Prostate gland (tissue), 2 donors: ENCODE measurements around the gene DOK6. TPM values are rescaled to one million over a fixed set of nuclear protein-coding genes. Genes with fewer than 3 reads are reported as not detected.

Experiments used
- DNase-seq: peaks from one replicate; pipeline ENCODE4 v3.0.0-alpha.2; 2019; ENCODE audit warnings: low spot score
- H3K27ac ChIP-seq, 2 donors: fragments of 200-600 bp; sonication (generic); 2 replicates each; pipeline ENCODE4 v1.5.1; 2017 to 2019
- H3K27me3 ChIP-seq: fragments of 200-600 bp; sonication (generic); replicated peaks from 2 replicates; pipeline ENCODE4 v1.5.1; 2019; ENCODE audit not compliant: insufficient read depth
- H3K36me3 ChIP-seq, 2 donors: fragments of 200-600 bp; sonication (generic); 1 replicate in 1 of 2; 2 replicates in 1 of 2; pipeline versions ENCODE4 v1.5.1 to v1.8.1; 2017 to 2019
- H3K4me1 ChIP-seq: fragments of 200-600 bp; sonication (generic); replicated peaks from 2 replicates; pipeline ENCODE4 v1.5.1; 2019
- H3K4me3 ChIP-seq, 2 donors: fragments of 200-600 bp; sonication (generic); 2 replicates each; pipeline ENCODE4 v1.5.1; 2017 to 2019
- H3K9me3 ChIP-seq: fragments of 200-600 bp; sonication (generic); 2 replicates; pipeline ENCODE4 v1.5.1; 2017
- CTCF ChIP-seq, 4 experiments: fragments of 200-600 bp in 2 of 4; fragments of 450-650 bp in 2 of 4; sonication (generic) in 2 of 4; IDR thresholded peaks; 1 replicate in 3 of 4; 2 replicates in 1 of 4; pipeline ENCODE4 v1.5.1; 2016 to 2019; ENCODE audit warnings: antibody characterized with exemption in 4 of 4, mild to moderate bottlenecking in 2 of 4, moderate library complexity in 2 of 4
- POLR2A ChIP-seq: fragments of 450-650 bp; IDR thresholded peaks from one replicate; pipeline ENCODE4 v1.6.1; 2016; ENCODE audit warnings: antibody characterized with exemption, mild to moderate bottlenecking
- POLR2AphosphoS5 ChIP-seq: sonication (generic); formaldehyde crosslinking; IDR thresholded peaks from one replicate; pipeline ENCODE4 v1.6.1; 2017; ENCODE audit warnings: antibody characterized with exemption
- WGBS: methylation state at CpG from one replicate; pipeline ENCODE4 v1.1.5; 2018; 5-methylcytosine and 5-hydroxymethylcytosine counted together
- intact Hi-C: fragments of 100-400 bp; cut with DNase I; formaldehyde crosslinking; loops from one replicate; pipeline ENCODE4 v1.14.2; 2022
- total RNA-seq, 2 donors: library from RNA; depleted of rRNA; stranded (reverse); fragments of >200 nt; gene quantifications; one replicate each; pipeline ENCODE4 v1.1.0, GENCODE V29; 2016

DOK6 gene
- total RNA-seq, 2 donors from 2014 or later, result 0.73 to 1.0 TPM

- intact Hi-C loops, result no loop called here
- no peak for TF ChIP-seq POLR2AphosphoS5
- no peak for TF ChIP-seq POLR2A
- no peak for TF ChIP-seq CTCF (IDR thresholded peaks at IDR 0.05)
- no peaks in the 10 kb centered on the region for H3K4me1 ChIP-seq
- H3K27me3 ChIP-seq, result no peaks in the 10 kb centered on the region
- DNase-seq, result no peak
- H3K27ac ChIP-seq, result no peak overlapping the region
- H3K4me3 ChIP-seq, result no peak overlapping the region
- WGBS, result 90% methylated on average over 1 of the region's 1 CpG
- no peaks in the 10 kb centered on the region for H3K36me3 ChIP-seq
- H3K9me3 ChIP-seq, result no peaks in the 10 kb centered on the region
These were observed 13.5 kb downstream of the DOK6 start for GRCh38 chr18:69414184-69414583.

GRCh38 chr18:69432847-69433246 lies 32.2 kb downstream of the DOK6 start:
- H3K9me3 ChIP-seq, result no peaks in the 10 kb centered on the region
- intact Hi-C loops, result no loop called here
- DNase-seq, result no peak
- H3K27ac ChIP-seq, result no peak overlapping the region
- no peaks in the 10 kb centered on the region for H3K27me3 ChIP-seq
- H3K4me1 ChIP-seq, result no peaks in the 10 kb centered on the region
- no peak overlapping the region for H3K4me3 ChIP-seq
- no peaks in the 10 kb centered on the region for H3K36me3 ChIP-seq
- TF ChIP-seq POLR2A, result no peak
- no peak for TF ChIP-seq CTCF (IDR thresholded peaks at IDR 0.05)
- TF ChIP-seq POLR2AphosphoS5, result no peak

GRCh38 chr18:69435000-69435399 lies 34.3 kb downstream of the DOK6 start:
- Histone ChIP-seq H3K4me3 (no peak overlapping the region), H3K36me3 (no peaks in the 10 kb centered on the region), H3K4me1 (no peaks in the 10 kb centered on the region), H3K27ac (no peak overlapping the region), H3K9me3 (no peaks in the 10 kb centered on the region), H3K27me3 (no peaks in the 10 kb centered on the region)
- WGBS, result 90% methylated on average over 2 of the region's 2 CpGs
- no peak for TF ChIP-seq POLR2A
- TF ChIP-seq POLR2AphosphoS5, result no peak
- TF ChIP-seq CTCF (IDR thresholded peaks at IDR 0.05), result no peak
- no peak for DNase-seq
- intact Hi-C loops, result no loop called here

GRCh38 chr18:69444221-69444620 lies 43.5 kb downstream of the DOK6 start:
- TF ChIP-seq CTCF (IDR thresholded peaks at IDR 0.05) (no peak), POLR2A (no peak), POLR2AphosphoS5 (no peak)
- no peak for DNase-seq
- Histone ChIP-seq H3K27me3 (no peaks in the 10 kb centered on the region), H3K27ac (no peak overlapping the region), H3K4me1 (no peaks in the 10 kb centered on the region), H3K4me3 (no peak overlapping the region), H3K36me3 (no peaks in the 10 kb centered on the region), H3K9me3 (no peaks in the 10 kb centered on the region)
- intact Hi-C loops, result no loop called here
- WGBS, result 87% methylated on average over 4 of the region's 4 CpGs

- WGBS, result 92% methylated on average over 1 of the region's 1 CpG
- intact Hi-C loops, result no loop called here
- no peak for DNase-seq
- Histone ChIP-seq H3K4me1 (no peaks in the 10 kb centered on the region), H3K27ac (no peak overlapping the region), H3K4me3 (no peak overlapping the region), H3K36me3 (no peaks in the 10 kb centered on the region), H3K27me3 (no peaks in the 10 kb centered on the region), H3K9me3 (no peaks in the 10 kb centered on the region)
- TF ChIP-seq CTCF (IDR thresholded peaks at IDR 0.05), result no peak
- no peak for TF ChIP-seq POLR2AphosphoS5
- no peak for TF ChIP-seq POLR2A
These were observed 47.2 kb downstream of the DOK6 start for GRCh38 chr18:69447886-69448285.
